ENCODE data around the gene UROC1. TPM values are rescaled to one million over a fixed set of nuclear protein-coding genes. Genes with fewer than 3 reads are reported as not detected.

Gene UROC1
- polyA plus RNA-seq, 1 of the 3 experiments (the other 2 are of a cell fraction), result not detected

DNA sequence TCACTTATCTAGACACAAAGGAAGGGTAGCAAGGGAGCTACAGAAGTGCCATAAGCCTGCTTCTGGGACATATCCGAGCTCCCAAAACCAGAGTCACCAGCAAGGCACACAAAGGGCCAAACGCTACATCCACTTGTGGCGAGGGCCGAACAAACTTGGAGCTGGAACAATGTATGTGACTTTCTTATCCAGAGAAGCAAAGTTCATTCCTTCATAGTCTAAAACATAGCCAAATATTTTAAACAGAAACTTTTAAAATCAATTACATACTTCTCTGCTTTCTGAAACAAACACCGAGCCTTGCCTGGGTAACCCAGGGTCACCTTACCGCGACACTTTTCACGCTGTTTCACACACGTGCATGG, 57.8 kb downstream of the UROC1 start:
- H3K4me2 ChIP-seq, result no peak overlapping the region
- no peaks in the 10 kb centered on the region for H3K27me3 ChIP-seq (ENCODE audit: insufficient read depth)
- ChIA-PET POLR2A (no interaction called here), CTCF (no interaction called here)
- peaks cover 49 to 85% of the 10 kb centered on the region in 2 experiments for H3K36me3 ChIP-seq (replicated peaks in 1 of 2; ENCODE audit: control insufficient read depth in 1 of 2, insufficient read depth in 2 of 2, low read length in 1 of 2)
- no peaks in the 10 kb centered on the region for H3F3A ChIP-seq (replicated peaks; ENCODE audit: insufficient read depth)
- H3K9ac ChIP-seq, result no peak overlapping the region
- 96% methylated on average over 9 of the region's 9 CpGs for WGBS (ENCODE audit: low lambda C conversion rate)
- peaks cover 8% of the 10 kb centered on the region; the same call in 1 of the 2 replicates for H3K79me2 ChIP-seq (ENCODE audit: insufficient read depth)
- H3K4me1 ChIP-seq (ENCODE audit: control insufficient read depth in 1 of 2, insufficient read depth in 2 of 2, low read depth in 1 of 2, low read length in 1 of 2), result peaks cover 0 to 2% of the 10 kb centered on the region in 2 experiments; a peak in 1 of 4 replicates
- H3K9me2 ChIP-seq, result no peaks in the 10 kb centered on the region
- no peak for DNase-seq
- H2AFZ ChIP-seq (ENCODE audit: low read depth), result no peak overlapping the region
- TF ChIP-seq CHD2 (IDR thresholded peaks at IDR 0.05; ENCODE audit: low read length, partially characterized antibody), result no peak
- TF ChIP-seq POLR2AphosphoS5 (IDR thresholded peaks at IDR 0.05; ENCODE audit: low read depth, low read length), result no peak
- no peak for TF ChIP-seq EZH2phosphoT487 (IDR thresholded peaks at IDR 0.05; ENCODE audit: borderline replicate concordance, low read depth)
- TF ChIP-seq, protein P1, sequence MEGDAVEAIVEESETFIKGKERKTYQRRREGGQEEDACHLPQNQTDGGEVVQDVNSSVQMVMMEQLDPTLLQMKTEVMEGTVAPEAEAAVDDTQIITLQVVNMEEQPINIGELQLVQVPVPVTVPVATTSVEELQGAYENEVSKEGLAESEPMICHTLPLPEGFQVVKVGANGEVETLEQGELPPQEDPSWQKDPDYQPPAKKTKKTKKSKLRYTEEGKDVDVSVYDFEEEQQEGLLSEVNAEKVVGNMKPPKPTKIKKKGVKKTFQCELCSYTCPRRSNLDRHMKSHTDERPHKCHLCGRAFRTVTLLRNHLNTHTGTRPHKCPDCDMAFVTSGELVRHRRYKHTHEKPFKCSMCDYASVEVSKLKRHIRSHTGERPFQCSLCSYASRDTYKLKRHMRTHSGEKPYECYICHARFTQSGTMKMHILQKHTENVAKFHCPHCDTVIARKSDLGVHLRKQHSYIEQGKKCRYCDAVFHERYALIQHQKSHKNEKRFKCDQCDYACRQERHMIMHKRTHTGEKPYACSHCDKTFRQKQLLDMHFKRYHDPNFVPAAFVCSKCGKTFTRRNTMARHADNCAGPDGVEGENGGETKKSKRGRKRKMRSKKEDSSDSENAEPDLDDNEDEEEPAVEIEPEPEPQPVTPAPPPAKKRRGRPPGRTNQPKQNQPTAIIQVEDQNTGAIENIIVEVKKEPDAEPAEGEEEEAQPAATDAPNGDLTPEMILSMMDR (IDR thresholded peaks at IDR 0.05), result no peak
- TF ChIP-seq FOSL2 (IDR thresholded peaks at IDR 0.05; ENCODE audit: borderline replicate concordance, low read depth), result no peak
- TF ChIP-seq JUND (IDR thresholded peaks at IDR 0.05), result no peak
- no peak for TF ChIP-seq NRF1 (IDR thresholded peaks at IDR 0.05; ENCODE audit: low read depth, low read length)
- TF ChIP-seq, protein P2, sequence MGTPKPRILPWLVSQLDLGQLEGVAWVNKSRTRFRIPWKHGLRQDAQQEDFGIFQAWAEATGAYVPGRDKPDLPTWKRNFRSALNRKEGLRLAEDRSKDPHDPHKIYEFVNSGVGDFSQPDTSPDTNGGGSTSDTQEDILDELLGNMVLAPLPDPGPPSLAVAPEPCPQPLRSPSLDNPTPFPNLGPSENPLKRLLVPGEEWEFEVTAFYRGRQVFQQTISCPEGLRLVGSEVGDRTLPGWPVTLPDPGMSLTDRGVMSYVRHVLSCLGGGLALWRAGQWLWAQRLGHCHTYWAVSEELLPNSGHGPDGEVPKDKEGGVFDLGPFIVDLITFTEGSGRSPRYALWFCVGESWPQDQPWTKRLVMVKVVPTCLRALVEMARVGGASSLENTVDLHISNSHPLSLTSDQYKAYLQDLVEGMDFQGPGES (IDR thresholded peaks at IDR 0.05; ENCODE audit: low read depth, low read length), result no peak
- TF ChIP-seq NFIC (IDR thresholded peaks at IDR 0.05; ENCODE audit: borderline replicate concordance), result no peak
- no peak for TF ChIP-seq EP300 (IDR thresholded peaks at IDR 0.05; ENCODE audit: borderline replicate concordance in 1 of 2, low read depth in 1 of 2, low read length in 1 of 2)
- no peak for TF ChIP-seq MEF2A (IDR thresholded peaks at IDR 0.05; ENCODE audit: borderline replicate concordance, low read depth)
- no peak for TF ChIP-seq GATA2 (CRISPR knock-in tag; IDR thresholded peaks at IDR 0.05)
- TF ChIP-seq, protein P3, sequence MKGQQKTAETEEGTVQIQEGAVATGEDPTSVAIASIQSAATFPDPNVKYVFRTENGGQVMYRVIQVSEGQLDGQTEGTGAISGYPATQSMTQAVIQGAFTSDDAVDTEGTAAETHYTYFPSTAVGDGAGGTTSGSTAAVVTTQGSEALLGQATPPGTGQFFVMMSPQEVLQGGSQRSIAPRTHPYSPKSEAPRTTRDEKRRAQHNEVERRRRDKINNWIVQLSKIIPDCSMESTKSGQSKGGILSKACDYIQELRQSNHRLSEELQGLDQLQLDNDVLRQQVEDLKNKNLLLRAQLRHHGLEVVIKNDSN (IDR thresholded peaks at IDR 0.05; ENCODE audit: borderline replicate concordance, low read depth), result no peak
- TF ChIP-seq, protein P4, sequence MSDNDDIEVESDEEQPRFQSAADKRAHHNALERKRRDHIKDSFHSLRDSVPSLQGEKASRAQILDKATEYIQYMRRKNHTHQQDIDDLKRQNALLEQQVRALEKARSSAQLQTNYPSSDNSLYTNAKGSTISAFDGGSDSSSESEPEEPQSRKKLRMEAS (IDR thresholded peaks at IDR 0.05; ENCODE audit: low read depth), result no peak
- TF ChIP-seq FOXM1 (IDR thresholded peaks at IDR 0.05; ENCODE audit: low read depth), result no peak
- TF ChIP-seq RFX5 (IDR thresholded peaks at IDR 0.05; ENCODE audit: low read length), result no peak
- no peak for TF ChIP-seq YY1 (IDR thresholded peaks at IDR 0.05; ENCODE audit: low read depth)
- H3K9me3 ChIP-seq, result no peaks in the 10 kb centered on the region
- H4K20me1 ChIP-seq (ENCODE audit: insufficient read depth), result peaks cover 29% of the 10 kb centered on the region
- H3K4me3 ChIP-seq (ENCODE audit: low read depth in 2 of 2, low read length in 1 of 2), result no peak overlapping the region
- no peak overlapping the region for H3K27ac ChIP-seq (ENCODE audit: low read depth in 2 of 2, low read length in 1 of 2)
